Measurements from ENCODE around the gene TP53INP2.

- TF ChIP-seq EP300 (IDR thresholded peaks at IDR 0.05) (no peak), POLR2A (IDR thresholded peaks at IDR 0.05) (no peak)
- TF ChIP-seq, protein P1, sequence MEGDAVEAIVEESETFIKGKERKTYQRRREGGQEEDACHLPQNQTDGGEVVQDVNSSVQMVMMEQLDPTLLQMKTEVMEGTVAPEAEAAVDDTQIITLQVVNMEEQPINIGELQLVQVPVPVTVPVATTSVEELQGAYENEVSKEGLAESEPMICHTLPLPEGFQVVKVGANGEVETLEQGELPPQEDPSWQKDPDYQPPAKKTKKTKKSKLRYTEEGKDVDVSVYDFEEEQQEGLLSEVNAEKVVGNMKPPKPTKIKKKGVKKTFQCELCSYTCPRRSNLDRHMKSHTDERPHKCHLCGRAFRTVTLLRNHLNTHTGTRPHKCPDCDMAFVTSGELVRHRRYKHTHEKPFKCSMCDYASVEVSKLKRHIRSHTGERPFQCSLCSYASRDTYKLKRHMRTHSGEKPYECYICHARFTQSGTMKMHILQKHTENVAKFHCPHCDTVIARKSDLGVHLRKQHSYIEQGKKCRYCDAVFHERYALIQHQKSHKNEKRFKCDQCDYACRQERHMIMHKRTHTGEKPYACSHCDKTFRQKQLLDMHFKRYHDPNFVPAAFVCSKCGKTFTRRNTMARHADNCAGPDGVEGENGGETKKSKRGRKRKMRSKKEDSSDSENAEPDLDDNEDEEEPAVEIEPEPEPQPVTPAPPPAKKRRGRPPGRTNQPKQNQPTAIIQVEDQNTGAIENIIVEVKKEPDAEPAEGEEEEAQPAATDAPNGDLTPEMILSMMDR (IDR thresholded peaks at IDR 0.05): peak in 4 of 6 experiments; percentile 24 to 63 (median 55)
Measured at GRCh38 chr20:34708621-34709043, 4.5 kb downstream of the TP53INP2 start.

Data from upper lobe of left lung (tissue), 4 donors.